Tibial artery (tissue), 4 donors: ENCODE results near the gene PAPLN.

ENCODE experiments used
- DNase-seq, 2 donors: peaks; one replicate each; pipeline ENCODE4 v3.0.0-alpha.2; 2019
- H3K27ac ChIP-seq, 2 donors: fragments of 200-600 bp; sonication (generic) in 1 of 2; 1 replicate in 1 of 2; 2 replicates in 1 of 2; pipeline ENCODE4 v1.5.1; 2018 to 2019; ENCODE audit warnings: mild to moderate bottlenecking in 1 of 2
- H3K27me3 ChIP-seq, 2 donors: fragments of 200-600 bp; sonication (generic) in 1 of 2; one replicate each; pipeline versions ENCODE4 v1.5.1 to v1.6.0; 2016 to 2019
- H3K36me3 ChIP-seq, 3 donors: fragments of 200-600 bp; sonication (generic) in 2 of 3; one replicate each; pipeline ENCODE4 v1.5.1; 2016 to 2019; ENCODE audit warnings: mild to moderate bottlenecking in 2 of 3
- H3K4me1 ChIP-seq, 4 donors: fragments of 200-600 bp; sonication (generic) in 2 of 4; 1 replicate in 3 of 4; 2 replicates in 1 of 4; pipeline ENCODE4 v1.5.1; 2016 to 2019
- H3K4me3 ChIP-seq, 2 donors: fragments of 200-600 bp; sonication (generic) in 1 of 2; 1 replicate in 1 of 2; 2 replicates in 1 of 2; pipeline ENCODE4 v1.5.1; 2018 to 2019; ENCODE audit warnings: mild to moderate bottlenecking in 2 of 2
- H3K9me3 ChIP-seq, 3 donors: fragments of 200-600 bp; sonication (generic) in 1 of 3; one replicate each; pipeline ENCODE4 v1.5.1; 2016 to 2019
- CTCF ChIP-seq, 2 experiments: fragments of 200-600 bp in 1 of 2; fragments of 450-650 bp in 1 of 2; IDR thresholded peaks; one replicate each; pipeline ENCODE4 v1.5.1; 2017 to 2019; ENCODE audit warnings: antibody characterized with exemption in 2 of 2, mild to moderate bottlenecking in 1 of 2, moderate library complexity in 1 of 2
- intact Hi-C: fragments of 100-400 bp; cut with DNase I; formaldehyde crosslinking; loops from one replicate; pipeline ENCODE4 v1.15.0; 2023; ENCODE audit warnings: low total_unique reads

PAPLN gene

GRCh38 chr14:73203527-73203926 is 33.8 kb upstream of the PAPLN start:
- H3K4me1 ChIP-seq: no peaks in the 10 kb centered on the region
- H3K27me3 ChIP-seq: no peaks in the 10 kb centered on the region
- no peaks in the 10 kb centered on the region for H3K9me3 ChIP-seq
- DNase-seq: no peak
- no peak for TF ChIP-seq CTCF (IDR thresholded peaks at IDR 0.05)
- H3K27ac ChIP-seq: no peak overlapping the region
- intact Hi-C loops: no loop called here
- H3K4me3 ChIP-seq: no peak overlapping the region
- H3K36me3 ChIP-seq: peaks cover 73 to 84% (median 75%) of the 10 kb centered on the region in 3 donors

GRCh38 chr14:73207615-73208014 is 29.7 kb upstream of the PAPLN start:
- DNase-seq: no peak
- Histone ChIP-seq H3K4me3 (no peak overlapping the region), H3K36me3 (peaks cover 58 to 75% (median 64%) of the 10 kb centered on the region in 3 donors), H3K4me1 (peaks cover 0 to 14% (median 8%) of the 10 kb centered on the region in 4 donors), H3K9me3 (no peaks in the 10 kb centered on the region), H3K27ac (no peak overlapping the region), H3K27me3 (no peaks in the 10 kb centered on the region)
- intact Hi-C loops: no loop called here
- no peak for TF ChIP-seq CTCF (IDR thresholded peaks at IDR 0.05)

GRCh38 chr14:73208390-73208789 is 28.9 kb upstream of the PAPLN start:
- TF ChIP-seq CTCF (IDR thresholded peaks at IDR 0.05): no peak
- H3K36me3 ChIP-seq: peaks cover 58 to 75% (median 71%) of the 10 kb centered on the region in 3 donors
- no peak overlapping the region for H3K27ac ChIP-seq
- no peak overlapping the region for H3K4me3 ChIP-seq
- H3K4me1 ChIP-seq: peaks cover 0 to 14% (median 8%) of the 10 kb centered on the region in 4 donors
- no peaks in the 10 kb centered on the region for H3K9me3 ChIP-seq
- no peaks in the 10 kb centered on the region for H3K27me3 ChIP-seq
- DNase-seq: no peak
- intact Hi-C loops: no loop called here

GRCh38 chr14:73208846-73209245 is 28.5 kb upstream of the PAPLN start:
- no peak for TF ChIP-seq CTCF (IDR thresholded peaks at IDR 0.05)
- H3K27ac ChIP-seq: no peak overlapping the region
- H3K36me3 ChIP-seq: peaks cover 54 to 75% (median 71%) of the 10 kb centered on the region in 3 donors
- no peak for DNase-seq
- intact Hi-C loops: no loop called here
- H3K4me3 ChIP-seq: no peak overlapping the region
- no peaks in the 10 kb centered on the region for H3K9me3 ChIP-seq
- H3K4me1 ChIP-seq: peaks cover 0 to 14% (median 8%) of the 10 kb centered on the region in 4 donors
- H3K27me3 ChIP-seq: no peaks in the 10 kb centered on the region

GRCh38 chr14:73209953-73210352 is 27.4 kb upstream of the PAPLN start:
- H3K4me3 ChIP-seq: no peak overlapping the region
- intact Hi-C loops: no loop called here
- H3K27me3 ChIP-seq: no peaks in the 10 kb centered on the region
- H3K27ac ChIP-seq: peak overlapping the region in 1 of 2 donors; percentile 29
- H3K36me3 ChIP-seq: peaks cover 55 to 78% (median 69%) of the 10 kb centered on the region in 3 donors
- DNase-seq: no peak
- H3K9me3 ChIP-seq: no peaks in the 10 kb centered on the region
- TF ChIP-seq CTCF (IDR thresholded peaks at IDR 0.05): no peak
- peaks cover 0 to 14% (median 8%) of the 10 kb centered on the region in 4 donors for H3K4me1 ChIP-seq
